SU-DHL-6 (cell line): ENCODE data around the gene ARHGAP45.

Experiments used
- EZH2phosphoT487 ChIP-seq: fragments of 200-600 bp; sonication (generic), shearing (Covaris generic); conservative IDR thresholded peaks from 2 replicates; pipeline ENCODE4 v1.6.1; 2018; ENCODE audit warnings: mild to moderate bottlenecking, antibody characterized with exemption, low read length, moderate library complexity, mixed read lengths
- TF ChIP-seq, protein P1 (sequence below): fragments of 200-600 bp; sonication (generic); IDR thresholded peaks from one replicate; pipeline ENCODE4 v1.5.1; 2017; ENCODE audit warnings: antibody characterized with exemption, mild to moderate bottlenecking, low read length, moderate library complexity; ENCODE audit not compliant: insufficient read depth, poor library complexity, severe bottlenecking

DNA sequence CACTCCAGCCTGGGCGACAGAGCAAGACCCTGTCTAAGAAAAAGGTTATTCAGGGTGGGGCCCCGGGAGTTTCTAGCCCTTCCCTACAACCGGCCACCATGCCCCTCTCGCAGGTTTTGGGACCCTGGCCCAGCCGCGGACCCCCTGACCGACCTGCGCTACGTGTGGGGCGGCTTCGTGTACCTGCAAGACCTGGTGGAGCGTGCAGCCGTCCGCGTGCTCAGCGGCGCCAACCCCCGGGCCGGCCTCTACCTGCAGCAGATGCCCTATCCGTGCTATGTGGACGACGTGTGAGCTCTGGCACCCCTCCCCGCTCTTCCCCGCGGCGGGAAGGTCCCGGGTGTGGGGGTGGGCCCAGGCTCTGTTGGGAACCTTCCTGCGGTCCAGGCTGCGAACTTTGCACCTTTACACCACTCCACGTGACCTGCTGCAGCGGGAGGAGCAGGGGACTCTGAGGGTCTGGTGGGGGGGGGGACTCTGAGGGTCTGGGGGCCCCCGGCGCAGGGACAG lies 20.8 kb upstream of the ARHGAP45 start:
- TF ChIP-seq, protein P1, sequence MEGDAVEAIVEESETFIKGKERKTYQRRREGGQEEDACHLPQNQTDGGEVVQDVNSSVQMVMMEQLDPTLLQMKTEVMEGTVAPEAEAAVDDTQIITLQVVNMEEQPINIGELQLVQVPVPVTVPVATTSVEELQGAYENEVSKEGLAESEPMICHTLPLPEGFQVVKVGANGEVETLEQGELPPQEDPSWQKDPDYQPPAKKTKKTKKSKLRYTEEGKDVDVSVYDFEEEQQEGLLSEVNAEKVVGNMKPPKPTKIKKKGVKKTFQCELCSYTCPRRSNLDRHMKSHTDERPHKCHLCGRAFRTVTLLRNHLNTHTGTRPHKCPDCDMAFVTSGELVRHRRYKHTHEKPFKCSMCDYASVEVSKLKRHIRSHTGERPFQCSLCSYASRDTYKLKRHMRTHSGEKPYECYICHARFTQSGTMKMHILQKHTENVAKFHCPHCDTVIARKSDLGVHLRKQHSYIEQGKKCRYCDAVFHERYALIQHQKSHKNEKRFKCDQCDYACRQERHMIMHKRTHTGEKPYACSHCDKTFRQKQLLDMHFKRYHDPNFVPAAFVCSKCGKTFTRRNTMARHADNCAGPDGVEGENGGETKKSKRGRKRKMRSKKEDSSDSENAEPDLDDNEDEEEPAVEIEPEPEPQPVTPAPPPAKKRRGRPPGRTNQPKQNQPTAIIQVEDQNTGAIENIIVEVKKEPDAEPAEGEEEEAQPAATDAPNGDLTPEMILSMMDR, result no peak
- TF ChIP-seq EZH2phosphoT487, result no peak
